ENCODE measurements around the gene FOXO6.

- no peak for TF ChIP-seq CTCF (conservative IDR thresholded peaks at IDR 0.05)
- TF ChIP-seq EZH2 (IDR thresholded peaks at IDR 0.05; ENCODE audit: low read depth): no peak
Measured at GRCh38 chr1:41350055-41350378, 11.2 kb upstream of the FOXO6 start.

Data from PC-9 (cell line).